ENCODE data around the gene ETFA. TPM values are rescaled to one million over a fixed set of nuclear protein-coding genes. Genes with fewer than 3 reads are reported as not detected.

Gene ETFA
- total and polyA plus RNA-seq, 2 of the 8 experiments (the other 6 are each of a cell fraction or from before 2014, with no cell fraction given): 60.9 to 90.0 TPM

DNA sequence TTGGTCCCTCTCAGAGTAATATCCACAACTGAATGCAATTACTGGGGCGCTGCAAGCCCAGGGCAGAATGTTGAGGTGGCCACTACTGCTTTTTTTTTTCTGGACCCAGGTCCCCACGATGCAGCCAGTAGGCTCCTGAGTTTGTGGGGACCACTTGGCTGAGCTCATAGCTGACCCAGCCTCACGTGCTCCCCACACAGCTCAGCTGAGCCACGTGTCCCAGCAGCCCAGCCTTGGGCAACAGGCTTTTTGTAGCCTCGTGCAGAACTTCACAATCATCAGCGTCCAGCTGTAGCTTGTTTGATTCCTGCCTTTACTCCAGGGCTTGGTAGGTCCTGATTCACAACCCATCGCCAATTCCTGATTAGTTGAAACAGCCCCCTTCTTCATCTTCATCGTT, 117.3 kb downstream of the ETFA start:
- Histone ChIP-seq H3K4ac (replicated peaks; ENCODE audit: insufficient read length, low read depth, low read length) (no peak overlapping the region), H2BK120ac (replicated peaks; ENCODE audit: low read depth, low read length) (no peak overlapping the region), H4K8ac (ENCODE audit: extremely low read depth, insufficient read depth, low read length) (peak overlapping the region; percentile 23; the same call in 1 of the 2 replicates), H3K18ac (ENCODE audit: extremely low read depth, low read length) (no peak overlapping the region), H3K27ac (ENCODE audit: low read depth, low read length) (no peak overlapping the region), H2AFZ (ENCODE audit: low read length) (no peak overlapping the region), H3K4me2 (ENCODE audit: insufficient read depth in 1 of 2, low read depth in 2 of 2, low read length in 2 of 2) (no peak overlapping the region), H3K4me3 (ENCODE audit: extremely low read depth in 1 of 4, insufficient read depth in 2 of 4, low read depth in 3 of 4, low read length in 4 of 4) (no peak overlapping the region), H2BK5ac (ENCODE audit: low read depth, low read length) (no peak overlapping the region), H3K9ac (replicated peaks in 1 of 4; ENCODE audit: extremely low read depth in 1 of 4, low read depth in 3 of 4, low read length in 3 of 4) (no peak overlapping the region), H4K20me1 (replicated peaks in 1 of 2; ENCODE audit: control insufficient read depth in 1 of 2, insufficient read depth in 2 of 2, low read length in 2 of 2) (no peaks in the 10 kb centered on the region), H3K23me2 (ENCODE audit: low read depth, low read length) (no peaks in the 10 kb centered on the region), H3K4me1 (replicated peaks in 1 of 4; ENCODE audit: control insufficient read depth in 3 of 4, insufficient read depth in 4 of 4, low read length in 3 of 4) (peaks cover 0 to 8% (median under 1%) of the 10 kb centered on the region in 4 experiments; a peak in 2 of 7 replicates), H4K91ac (replicated peaks; ENCODE audit: insufficient read length, low read length) (no peak overlapping the region), H2BK15ac (ENCODE audit: low read length) (no peak overlapping the region), H2BK12ac (ENCODE audit: low read depth, low read length) (no peak overlapping the region), H2BK20ac (ENCODE audit: low read length) (no peak overlapping the region), H3K23ac (ENCODE audit: insufficient read length) (no peak overlapping the region), H3K56ac (replicated peaks; ENCODE audit: insufficient read length, low read depth, low read length) (no peak overlapping the region), H2AK5ac (ENCODE audit: low read depth, low read length) (no peak overlapping the region), H3K27me3 (replicated peaks in 1 of 4; ENCODE audit: control insufficient read depth in 3 of 4, extremely low read depth in 1 of 4, insufficient read depth in 3 of 4, low read length in 3 of 4) (peaks cover 0 to 9% (median 7%) of the 10 kb centered on the region in 4 experiments; a peak in 4 of 7 replicates), H3K14ac (ENCODE audit: insufficient read length) (no peak overlapping the region), H3K79me2 (ENCODE audit: control insufficient read depth in 1 of 2, insufficient read depth in 2 of 2, low read length in 2 of 2) (no peaks in the 10 kb centered on the region), H3K79me1 (ENCODE audit: low read depth, low read length) (no peaks in the 10 kb centered on the region), H3K36me3 (ENCODE audit: control insufficient read depth in 2 of 4, insufficient read depth in 4 of 4, low read length in 3 of 4) (no peaks in the 10 kb centered on the region), H4K5ac (ENCODE audit: insufficient read length, low read depth, low read length) (no peak overlapping the region), H3K9me3 (ENCODE audit: insufficient read depth in 2 of 2, low read depth in 1 of 2, low read length in 1 of 2) (no peaks in the 10 kb centered on the region)
- TF ChIP-seq MAFK (IDR thresholded peaks at IDR 0.05; ENCODE audit: low read depth, low read length): no peak
- TF ChIP-seq GABPA (IDR thresholded peaks at IDR 0.05; ENCODE audit: borderline replicate concordance, insufficient read depth, low read length): no peak
- TF ChIP-seq KDM5A (IDR thresholded peaks at IDR 0.05; ENCODE audit: low read length): no peak
- TF ChIP-seq JUND (IDR thresholded peaks at IDR 0.05; ENCODE audit: low read length): no peak
- TF ChIP-seq SP2 (IDR thresholded peaks at IDR 0.05; ENCODE audit: low read length): no peak
- no peak for TF ChIP-seq EZH2 (IDR thresholded peaks at IDR 0.05; ENCODE audit: low read depth, low read length, severe bottlenecking)
- TF ChIP-seq, protein P1, sequence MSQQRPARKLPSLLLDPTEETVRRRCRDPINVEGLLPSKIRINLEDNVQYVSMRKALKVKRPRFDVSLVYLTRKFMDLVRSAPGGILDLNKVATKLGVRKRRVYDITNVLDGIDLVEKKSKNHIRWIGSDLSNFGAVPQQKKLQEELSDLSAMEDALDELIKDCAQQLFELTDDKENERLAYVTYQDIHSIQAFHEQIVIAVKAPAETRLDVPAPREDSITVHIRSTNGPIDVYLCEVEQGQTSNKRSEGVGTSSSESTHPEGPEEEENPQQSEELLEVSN (IDR thresholded peaks at IDR 0.05): no peak
- no peak for TF ChIP-seq KDM1A (IDR thresholded peaks at IDR 0.05; ENCODE audit: borderline replicate concordance, low read length)
- no peak for TF ChIP-seq TBP (IDR thresholded peaks at IDR 0.05; ENCODE audit: low read depth, low read length)
- TF ChIP-seq POLR2A (IDR thresholded peaks at IDR 0.05; ENCODE audit: control extremely low read depth in 1 of 2, low read depth in 2 of 2, low read length in 2 of 2): no peak
- TF ChIP-seq SRF (IDR thresholded peaks at IDR 0.05; ENCODE audit: low read depth, low read length): no peak
- no peak for TF ChIP-seq ASH2L (IDR thresholded peaks at IDR 0.05; ENCODE audit: low read length)
- POLR2A ChIA-PET (ENCODE audit: partially characterized antibody): interaction anchor here (0.6 to 3.8 kb wide), 4 partner anchors 17 to 351 kb away, joined by 3 to 18 read pairs (median 3); partner anchors contain the start of genes ISL2 and UBE2Q2
- FAIRE-seq (no peak), DNase-seq (ENCODE audit: low read depth in 1 of 2, low spot score in 2 of 2) (no peak)
- CTCF ChIA-PET (ENCODE audit: partially characterized antibody): interaction anchor here (0.6 to 9.1 kb wide), 10 partner anchors 12 to 989 kb away, joined by 3 to 130 read pairs (median 3); partner anchors contain the start of gene ISL2
- 85% methylated on average over 8 of the region's 8 CpGs; no CpG with 5 or more reads in 1 of the 2 experiments for WGBS, 2 experiments (ENCODE audit: extremely low coverage in 1 of 2, insufficient coverage in 1 of 2, insufficient read length in 1 of 2, insufficient replicate concordance in 2 of 2, low coverage in 1 of 2, low lambda C conversion rate in 2 of 2, missing lambda C conversion rate in 1 of 2)

All from H1 (cell line).